Measurements from ENCODE around the gene ANTKMT. TPM values are rescaled to one million over a fixed set of nuclear protein-coding genes. Genes with fewer than 3 reads are reported as not detected.

The ANTKMT gene
- total RNA-seq, 1 experiment from 2014 or later: 29.8 TPM

- DNase-seq: no peak
- Histone ChIP-seq H3K4me3 (ENCODE audit: insufficient read depth, low read depth, low read length) (no peak overlapping the region), H3K27me3 (ENCODE audit: control insufficient read depth, insufficient read depth, low read length) (peaks cover 39% of the 10 kb centered on the region), H3K36me3 (replicated peaks; ENCODE audit: control insufficient read depth, insufficient read depth, low read length) (no peaks in the 10 kb centered on the region)
Measured at GRCh38 chr16:714079-714478, 6.9 kb upstream of the ANTKMT start.

GRCh38 chr16:714558-715476 lies 6.1 kb upstream of the ANTKMT start, which contains the start of gene METRN:
Gene METRN (plus strand): TSS chr16:715118. CDS start chr16:715290, 172 bp downstream.
- DNase-seq: peak; percentile 99
- no peaks in the 10 kb centered on the region for H3K36me3 ChIP-seq (replicated peaks; ENCODE audit: control insufficient read depth, insufficient read depth, low read length)
- H3K27me3 ChIP-seq (ENCODE audit: control insufficient read depth, insufficient read depth, low read length): peaks cover 35% of the 10 kb centered on the region
- H3K4me3 ChIP-seq (ENCODE audit: insufficient read depth, low read depth, low read length): peak within 1 kb of the TSS; percentile 59

- Histone ChIP-seq H3K27me3 (ENCODE audit: control insufficient read depth, insufficient read depth, low read length) (peaks cover 31% of the 10 kb centered on the region), H3K4me3 (ENCODE audit: insufficient read depth, low read depth, low read length) (peak overlapping the region; percentile 59), H3K36me3 (replicated peaks; ENCODE audit: control insufficient read depth, insufficient read depth, low read length) (no peaks in the 10 kb centered on the region)
- peak; percentile 92 for DNase-seq
Measured at GRCh38 chr16:715477-716199, 5.3 kb upstream of the ANTKMT start.

- Histone ChIP-seq H3K4me3 (ENCODE audit: insufficient read depth, low read depth, low read length) (peak overlapping the region; percentile 32; the same call in 1 of the 2 replicates), H3K36me3 (replicated peaks; ENCODE audit: control insufficient read depth, insufficient read depth, low read length) (no peaks in the 10 kb centered on the region), H3K27me3 (ENCODE audit: control insufficient read depth, insufficient read depth, low read length) (peaks cover 29% of the 10 kb centered on the region)
- DNase-seq: peak; percentile 90
Measured at GRCh38 chr16:716200-716568, 4.8 kb upstream of the ANTKMT start.

- no peaks in the 10 kb centered on the region for H3K36me3 ChIP-seq (replicated peaks; ENCODE audit: control insufficient read depth, insufficient read depth, low read length)
- H3K27me3 ChIP-seq (ENCODE audit: control insufficient read depth, insufficient read depth, low read length): peaks cover 29% of the 10 kb centered on the region
- no peak overlapping the region for H3K4me3 ChIP-seq (ENCODE audit: insufficient read depth, low read depth, low read length)
- no peak for DNase-seq
Measured at GRCh38 chr16:716768-717325, 4.1 kb upstream of the ANTKMT start.

- Histone ChIP-seq H3K4me3 (ENCODE audit: insufficient read depth, low read depth, low read length) (no peak overlapping the region), H3K27me3 (ENCODE audit: control insufficient read depth, insufficient read depth, low read length) (peaks cover 29% of the 10 kb centered on the region), H3K36me3 (replicated peaks; ENCODE audit: control insufficient read depth, insufficient read depth, low read length) (no peaks in the 10 kb centered on the region)
- no peak for DNase-seq
Measured at GRCh38 chr16:717450-718245, 3.3 kb upstream of the ANTKMT start.

- H3K36me3 ChIP-seq (replicated peaks; ENCODE audit: control insufficient read depth, insufficient read depth, low read length): no peaks in the 10 kb centered on the region
- H3K4me3 ChIP-seq (ENCODE audit: insufficient read depth, low read depth, low read length): no peak overlapping the region
- peaks cover 29% of the 10 kb centered on the region for H3K27me3 ChIP-seq (ENCODE audit: control insufficient read depth, insufficient read depth, low read length)
- DNase-seq: no peak
Measured at GRCh38 chr16:718389-718788, 2.6 kb upstream of the ANTKMT start.

- no peak for DNase-seq
- Histone ChIP-seq H3K27me3 (ENCODE audit: control insufficient read depth, insufficient read depth, low read length) (peaks cover 27% of the 10 kb centered on the region), H3K36me3 (replicated peaks; ENCODE audit: control insufficient read depth, insufficient read depth, low read length) (no peaks in the 10 kb centered on the region), H3K4me3 (ENCODE audit: insufficient read depth, low read depth, low read length) (no peak overlapping the region)
Measured at GRCh38 chr16:718922-719321, 2.0 kb upstream of the ANTKMT start.

GRCh38 chr16:719815-720446 lies 1.0 kb upstream of the ANTKMT start:
- no peak for DNase-seq
- peaks cover 19% of the 10 kb centered on the region for H3K27me3 ChIP-seq (ENCODE audit: control insufficient read depth, insufficient read depth, low read length)
- H3K36me3 ChIP-seq (replicated peaks; ENCODE audit: control insufficient read depth, insufficient read depth, low read length): no peaks in the 10 kb centered on the region
- H3K4me3 ChIP-seq (ENCODE audit: insufficient read depth, low read depth, low read length): peak overlapping the region; percentile 80

GRCh38 chr16:720447-720989 lies 428 bp upstream of the ANTKMT start:
- DNase-seq: peak; percentile 93
- peaks cover 15% of the 10 kb centered on the region for H3K27me3 ChIP-seq (ENCODE audit: control insufficient read depth, insufficient read depth, low read length)
- H3K4me3 ChIP-seq (ENCODE audit: insufficient read depth, low read depth, low read length): peak overlapping the region; percentile 80
- H3K36me3 ChIP-seq (replicated peaks; ENCODE audit: control insufficient read depth, insufficient read depth, low read length): no peaks in the 10 kb centered on the region

GRCh38 chr16:721765-722540 lies 1.0 kb downstream of the ANTKMT start:
- no peaks in the 10 kb centered on the region for H3K36me3 ChIP-seq (replicated peaks; ENCODE audit: control insufficient read depth, insufficient read depth, low read length)
- DNase-seq: no peak

GRCh38 chr16:722835-723633 lies 2.1 kb downstream of the ANTKMT start:
- H3K36me3 ChIP-seq (replicated peaks; ENCODE audit: control insufficient read depth, insufficient read depth, low read length): no peaks in the 10 kb centered on the region
- no peak for DNase-seq
- no peak overlapping the region for H3K4me3 ChIP-seq (ENCODE audit: insufficient read depth, low read depth, low read length)
- peaks cover 19% of the 10 kb centered on the region for H3K27me3 ChIP-seq (ENCODE audit: control insufficient read depth, insufficient read depth, low read length)

More at GRCh38 chr16:721765-722540, 1.0 kb downstream of the ANTKMT start:
- H3K4me3 ChIP-seq (ENCODE audit: insufficient read depth, low read depth, low read length): peak overlapping the region; percentile 14
- peaks cover 14% of the 10 kb centered on the region; the same call in 1 of the 2 replicates for H3K27me3 ChIP-seq (ENCODE audit: control insufficient read depth, insufficient read depth, low read length)
